Hepatocyte (in vitro differentiated cells): Measurements from ENCODE around the gene POSTN. TPM values are rescaled to one million over a fixed set of nuclear protein-coding genes. Genes with fewer than 3 reads are reported as not detected.
"Not testable (repeated sequence)": the region's sequence is repeated elsewhere in the genome, so short reads cannot be mapped to it uniquely, and the experiment has no call there.

Experiments used
- DNase-seq: peaks from one replicate; pipeline ENCODE4 v3.0.0-alpha.2; 2016; ENCODE audit warnings: low spot score
- H2AFZ ChIP-seq: fragments of 200-600 bp; sonication (generic); 2 replicates; pipeline ENCODE4 v1.6.0; 2016; ENCODE audit warnings: antibody characterized with exemption, mild to moderate bottlenecking
- H3K27ac ChIP-seq: fragments of 200-600 bp; sonication (generic); 2 replicates; pipeline ENCODE4 v1.5.1; 2016; ENCODE audit warnings: mild to moderate bottlenecking
- H3K27me3 ChIP-seq: fragments of 200-600 bp; sonication (generic); 2 replicates; pipeline ENCODE4 v1.6.1; 2016
- H3K36me3 ChIP-seq: fragments of 200-600 bp; sonication (generic); replicated peaks from 2 replicates; pipeline ENCODE4 v1.5.1; 2016; ENCODE audit warnings: low read depth; ENCODE audit not compliant: insufficient read depth
- H3K4me1 ChIP-seq: fragments of 200-600 bp; sonication (generic); 2 replicates; pipeline ENCODE4 v1.5.1; 2016; ENCODE audit warnings: mild to moderate bottlenecking, moderate library complexity; ENCODE audit not compliant: insufficient read depth
- H3K4me2 ChIP-seq: fragments of 200-600 bp; sonication (generic); 2 replicates; pipeline ENCODE4 v1.6.0; 2016
- H3K4me3 ChIP-seq: fragments of 200-600 bp; sonication (generic); 2 replicates; pipeline ENCODE4 v1.5.1; 2016; ENCODE audit warnings: mild to moderate bottlenecking
- H3K79me2 ChIP-seq: fragments of 200-600 bp; sonication (generic); 2 replicates; pipeline ENCODE4 v1.6.0; 2017; ENCODE audit warnings: mild to moderate bottlenecking
- H3K9me2 ChIP-seq: fragments of 200-600 bp; sonication (generic); replicated peaks from 2 replicates; pipeline ENCODE4 v1.6.0; 2017; ENCODE audit warnings: mild to moderate bottlenecking; ENCODE audit not compliant: insufficient read depth
- H3K9me3 ChIP-seq: fragments of 200-600 bp; sonication (generic); 2 replicates; pipeline ENCODE4 v1.5.1; 2016; ENCODE audit warnings: low read depth, mild to moderate bottlenecking
- H4K20me1 ChIP-seq: fragments of 200-600 bp; sonication (generic); 2 replicates; pipeline ENCODE4 v1.6.0; 2016; ENCODE audit warnings: mild to moderate bottlenecking; ENCODE audit not compliant: insufficient read depth, poor library complexity, severe bottlenecking
- CTCF ChIP-seq: fragments of 200-600 bp; sonication (generic); IDR thresholded peaks from 2 replicates; pipeline ENCODE4 v1.5.1; 2016; ENCODE audit warnings: antibody characterized with exemption, mild to moderate bottlenecking; ENCODE audit not compliant: poor library complexity
- EZH2 ChIP-seq: fragments of 200-600 bp; sonication (generic); IDR thresholded peaks from 2 replicates; pipeline ENCODE4 v1.6.1; 2016; ENCODE audit warnings: antibody characterized with exemption, mild to moderate bottlenecking, borderline replicate concordance
- EZH2phosphoT487 ChIP-seq: fragments of 200-600 bp; sonication (generic); IDR thresholded peaks from one replicate; pipeline ENCODE4 v1.6.1; 2018; ENCODE audit warnings: antibody characterized with exemption, mild to moderate bottlenecking, low read depth, moderate library complexity; ENCODE audit not compliant: unreplicated experiment, severe bottlenecking
- WGBS: methylation state at CpG from one replicate; pipeline ENCODE4 v1.1.6; 2016; ENCODE audit warnings: low lambda C conversion rate; ENCODE audit errors: missing lambda C conversion rate; 5-methylcytosine and 5-hydroxymethylcytosine counted together
- polyA plus RNA-seq: library from polyadenylated mRNA; unstranded; fragments of >200 nt; fragmentation: Nextera tagmentation; extraction: Ambion mirVana; gene quantifications from 2 replicates; pipeline ENCODE4 v1.2.1, GENCODE V29; 2016
- total RNA-seq: library from RNA; depleted of rRNA; stranded (reverse); fragments of >200 nt; gene quantifications from 2 replicates; pipeline ENCODE4 v1.2.3, GENCODE V29; 2014

Gene POSTN
- total and polyA plus RNA-seq, 2 experiments from 2014 or later = 179 to 233 TPM

GRCh38 chr13:37576601-37577000 lies 22.0 kb downstream of the POSTN start:
- Histone ChIP-seq H3K9me2 (no peaks in the 10 kb centered on the region), H3K27ac (no peak overlapping the region), H3K79me2 (no peaks in the 10 kb centered on the region), H4K20me1 (no peaks in the 10 kb centered on the region), H3K36me3 (no peaks in the 10 kb centered on the region), H3K27me3 (no peaks in the 10 kb centered on the region), H2AFZ (no peak overlapping the region), H3K4me1 (no peaks in the 10 kb centered on the region), H3K9me3 (no peaks in the 10 kb centered on the region), H3K4me3 (no peak overlapping the region), H3K4me2 (no peak overlapping the region)
- DNase-seq = no peak
- no peak for TF ChIP-seq CTCF
- TF ChIP-seq EZH2 = no peak

- Histone ChIP-seq H3K27ac (no peak overlapping the region), H3K4me2 (no peak overlapping the region), H2AFZ (no peak overlapping the region), H3K4me1 (no peaks in the 10 kb centered on the region), H4K20me1 (no peaks in the 10 kb centered on the region), H3K36me3 (no peaks in the 10 kb centered on the region), H3K9me2 (no peaks in the 10 kb centered on the region), H3K79me2 (no peaks in the 10 kb centered on the region), H3K9me3 (no peaks in the 10 kb centered on the region), H3K4me3 (no peak overlapping the region), H3K27me3 (no peaks in the 10 kb centered on the region)
- DNase-seq = no peak
- TF ChIP-seq EZH2 = no peak
- TF ChIP-seq EZH2phosphoT487 = no peak
- TF ChIP-seq CTCF = no peak
- 87% methylated on average over 1 of the region's 1 CpG for WGBS
These were observed 33.1 kb downstream of the POSTN start for GRCh38 chr13:37565425-37565824.

- Histone ChIP-seq H3K36me3 (no peaks in the 10 kb centered on the region), H3K79me2 (no peaks in the 10 kb centered on the region), H4K20me1 (no peaks in the 10 kb centered on the region), H3K27ac (no peak overlapping the region), H3K4me1 (no peaks in the 10 kb centered on the region), H3K9me3 (no peaks in the 10 kb centered on the region), H3K27me3 (no peaks in the 10 kb centered on the region), H3K4me2 (no peak overlapping the region), H2AFZ (no peak overlapping the region), H3K4me3 (no peak overlapping the region), H3K9me2 (no peaks in the 10 kb centered on the region)
- TF ChIP-seq EZH2phosphoT487 (no peak), EZH2 (no peak), CTCF (no peak)
- no peak for DNase-seq
- 86% methylated on average over 2 of the region's 2 CpGs for WGBS
These were observed 37.5 kb downstream of the POSTN start for GRCh38 chr13:37561031-37561430.

- no peak overlapping the region for H3K27ac ChIP-seq
- 88% methylated on average over 3 of the region's 3 CpGs for WGBS
- H3K27me3 ChIP-seq = no peaks in the 10 kb centered on the region
- H2AFZ ChIP-seq = no peak overlapping the region
- no peaks in the 10 kb centered on the region for H3K79me2 ChIP-seq
- no peaks in the 10 kb centered on the region for H3K4me1 ChIP-seq
- TF ChIP-seq CTCF (no peak), EZH2 (no peak), EZH2phosphoT487 (no peak)
- H3K4me2 ChIP-seq = no peak overlapping the region
- DNase-seq = no peak
- no peak overlapping the region for H3K4me3 ChIP-seq
- H3K9me2 ChIP-seq = no peaks in the 10 kb centered on the region
- no peaks in the 10 kb centered on the region for H3K9me3 ChIP-seq
- H4K20me1 ChIP-seq = no peaks in the 10 kb centered on the region
- no peaks in the 10 kb centered on the region for H3K36me3 ChIP-seq
These were observed 38.0 kb downstream of the POSTN start for GRCh38 chr13:37560526-37560925.

GRCh38 chr13:37558766-37559165 lies 39.8 kb downstream of the POSTN start:
- not testable (repeated sequence) for H3K9me3 ChIP-seq, H3K27me3 ChIP-seq, H3K36me3 ChIP-seq, H3K4me2 ChIP-seq, H3K4me1 ChIP-seq, H3K79me2 ChIP-seq, H4K20me1 ChIP-seq, H3K27ac ChIP-seq, H2AFZ ChIP-seq, H3K9me2 ChIP-seq, DNase-seq, H3K4me3 ChIP-seq
- WGBS = 80% methylated on average over 5 of the region's 5 CpGs
